Endothelial cell of umbilical vein (primary cell): ENCODE data around the gene EVC. TPM values are rescaled to one million over a fixed set of nuclear protein-coding genes. Genes with fewer than 3 reads are reported as not detected.

Source experiments
- BruUV-seq: library from RNA; stranded (reverse); fragments of 400-500 nt; replicated peaks from 2 replicates; lab custom pipeline; 2021; lab: Mats Ljungman, UMichigan
- CTCF ChIA-PET: fragments of 300-600, 350-600 bp; sonication (Branson Sonifier 250); formaldehyde crosslinking; loops from one replicate; lab custom pipeline; 2021; ENCODE audit warnings: antibody characterized with exemption, inconsistent platforms; lab: Charles Lee
- POLR2A ChIA-PET: fragments of 300-600, 350-600 bp; sonication (Branson Sonifier 250); formaldehyde crosslinking; loops from one replicate; lab custom pipeline; 2021; ENCODE audit warnings: antibody characterized with exemption, inconsistent platforms; lab: Charles Lee
- DNase-seq: peaks from one replicate; pipeline ENCODE4 v3.0.0-alpha.2; 2011; ENCODE audit warnings: low read depth, low spot score
- FAIRE-seq: peaks from 2 replicates; lab custom pipeline; 2011; peaks lifted over from hg19 to GRCh38; lab: Jason Lieb, UNC
- H2AFZ ChIP-seq: 2 replicates; pipeline ENCODE4 v1.6.0; 2012; ENCODE audit warnings: low read depth, low read length, control low read depth, inconsistent platforms
- H3K27ac ChIP-seq: 2 replicates; pipeline ENCODE4 v1.5.1; 2011; ENCODE audit warnings: low read depth, mild to moderate bottlenecking, control low read depth, low read length, moderate library complexity; ENCODE audit not compliant: insufficient read depth
- H3K27me3 ChIP-seq, 2 experiments: 2 replicates each; pipeline versions ENCODE4 v1.6.0 to v1.6.1; 2011; ENCODE audit warnings: low read length in 2 of 2, mixed read lengths in 1 of 2; ENCODE audit not compliant: control insufficient read depth in 2 of 2, insufficient read depth in 2 of 2
- H3K36me3 ChIP-seq, 2 experiments: 2 replicates in 1 of 2; 3 replicates in 1 of 2; pipeline ENCODE4 v1.5.1; 2011; ENCODE audit warnings: low read length in 2 of 2, mild to moderate bottlenecking in 1 of 2, moderate library complexity in 1 of 2; ENCODE audit not compliant: control insufficient read depth in 2 of 2, insufficient read depth in 2 of 2; ENCODE audit errors: extremely low read depth in 1 of 2
- H3K4me1 ChIP-seq: 3 replicates; pipeline ENCODE4 v1.5.1; 2011; ENCODE audit warnings: mild to moderate bottlenecking, low read length; ENCODE audit not compliant: control insufficient read depth, insufficient read depth; ENCODE audit errors: extremely low read depth
- H3K4me2 ChIP-seq: 2 replicates; pipeline ENCODE4 v1.6.1; 2011; ENCODE audit warnings: low read length, control low read depth, mixed read lengths; ENCODE audit not compliant: insufficient read depth
- H3K4me3 ChIP-seq, 3 experiments: fragments of 200-600 bp in 1 of 3; sonication (generic), shearing (Covaris generic) in 1 of 3; replicated peaks in 1 of 3; 2 replicates each; pipeline ENCODE4 v1.5.1; 2011 to 2016; ENCODE audit warnings: control low read depth in 3 of 3, low read length in 3 of 3, mild to moderate bottlenecking in 2 of 3, inconsistent platforms in 1 of 3, low read depth in 1 of 3, moderate library complexity in 1 of 3; ENCODE audit not compliant: insufficient read depth in 1 of 3
- H3K79me2 ChIP-seq: 2 replicates; pipeline ENCODE4 v1.6.0; 2012; ENCODE audit warnings: low read length, inconsistent platforms; ENCODE audit not compliant: control insufficient read depth, insufficient read depth
- H3K9ac ChIP-seq: replicated peaks from 2 replicates; pipeline ENCODE3; 2011; ENCODE audit warnings: low read length, control low read depth; ENCODE audit not compliant: insufficient read depth; ENCODE audit errors: extremely low read depth
- H3K9me1 ChIP-seq: replicated peaks from 3 replicates; pipeline ENCODE4 v1.6.0; 2011; ENCODE audit warnings: mild to moderate bottlenecking, low read length; ENCODE audit not compliant: control insufficient read depth, insufficient read depth; ENCODE audit errors: extremely low read depth
- H3K9me3 ChIP-seq: replicated peaks from 2 replicates; pipeline ENCODE4 v1.5.1; 2012; ENCODE audit warnings: low read length, inconsistent platforms; ENCODE audit not compliant: control insufficient read depth, insufficient read depth
- H4K20me1 ChIP-seq: replicated peaks from 2 replicates; pipeline ENCODE3; 2011; ENCODE audit warnings: mild to moderate bottlenecking, low read length; ENCODE audit not compliant: control insufficient read depth, insufficient read depth; ENCODE audit errors: extremely low read depth
- EZH2 ChIP-seq: IDR thresholded peaks from 2 replicates; pipeline ENCODE4 v1.6.1; 2012; ENCODE audit warnings: borderline replicate concordance, low read depth, mild to moderate bottlenecking, moderate library complexity, low read length, inconsistent platforms; ENCODE audit not compliant: severe bottlenecking
- FOS ChIP-seq: IDR thresholded peaks from 2 replicates; pipeline ENCODE4 v1.6.1; 2011; ENCODE audit warnings: mild to moderate bottlenecking, low read length, moderate library complexity, borderline replicate concordance; ENCODE audit not compliant: insufficient read depth
- GATA2 ChIP-seq: IDR thresholded peaks from 2 replicates; pipeline ENCODE4 v1.7.0; 2011; ENCODE audit warnings: low read depth, mild to moderate bottlenecking, moderate library complexity, mixed read lengths, low read length; ENCODE audit not compliant: insufficient read length, insufficient read depth
- JUN ChIP-seq: IDR thresholded peaks from 2 replicates; pipeline ENCODE4 v1.6.1; 2011; ENCODE audit warnings: borderline replicate concordance, low read depth; ENCODE audit not compliant: insufficient read length, insufficient read depth
- MYC ChIP-seq: IDR thresholded peaks from one replicate; pipeline ENCODE4 v1.6.1; 2011; ENCODE audit warnings: mild to moderate bottlenecking, low read depth, low read length
- POLR2A ChIP-seq: IDR thresholded peaks from 2 replicates; pipeline ENCODE4 v1.6.1; 2012; ENCODE audit warnings: low read depth, mild to moderate bottlenecking, control low read depth, low read length
- dilution Hi-C: fragments of 300-500 bp; cut with MboI; formaldehyde crosslinking; loops from one replicate; pipeline ENCODE4 v1.15.0; 2019; ENCODE audit warnings: low sequenced_read_pairs; ENCODE audit not compliant: extremely low pct_ligation_motif_present
- intact Hi-C: fragments of 100-400 bp; cut with micrococcal nuclease; formaldehyde crosslinking; loops from one replicate; pipeline ENCODE4 v1.10.0; 2022
- polyA plus RNA-seq, 4 experiments: library from polyadenylated mRNA; depleted of rRNA in 3 of 4; stranded (reverse) in 3 of 4; unstranded in 1 of 4; fragments of >200 nt; gene quantifications; 2 replicates each; pipeline versions ENCODE4 v1.2.1 to v1.2.3, GENCODE V29; 2011 to 2012; ENCODE audit warnings: missing spikeins in 1 of 4
- total RNA-seq: library from RNA; stranded (reverse); gene quantifications from 2 replicates; pipeline ENCODE4 v1.2.3, GENCODE V29; 2021

Gene EVC
- total and polyA plus RNA-seq, 2 donors (not counting 3 experiments of a cell fraction or from before 2014, with no cell fraction given): 6.3 to 31.6 TPM

- no peak for TF ChIP-seq JUN
- no peak for TF ChIP-seq EZH2
- no peak for TF ChIP-seq MYC
- TF ChIP-seq FOS: peak; percentile 11
- TF ChIP-seq GATA2: peak; percentile 63
- no peak for TF ChIP-seq POLR2A
- dilution Hi-C loops: no loop called here
- Histone ChIP-seq H3K9me1 (no peaks in the 10 kb centered on the region), H3K4me3 (no peak overlapping the region), H3K27me3 (no peaks in the 10 kb centered on the region), H3K36me3 (peaks cover 1 to 3% of the 10 kb centered on the region in 2 experiments), H3K4me1 (peaks cover 66% of the 10 kb centered on the region), H3K9ac (no peak overlapping the region), H2AFZ (no peak overlapping the region), H3K79me2 (no peaks in the 10 kb centered on the region), H3K27ac (peak overlapping the region; percentile 16), H3K4me2 (no peak overlapping the region), H3K9me3 (no peaks in the 10 kb centered on the region), H4K20me1 (no peaks in the 10 kb centered on the region)
- intact Hi-C loops: no loop called here
- DNase-seq (peak; percentile 30), FAIRE-seq (peak; percentile 79)
- BruUV-seq: no TSS peak
- ChIA-PET POLR2A (no interaction called here), CTCF (interaction anchor here (0.9 kb wide), 1 partner anchor 13 kb away, joined by 3 read pairs; no protein-coding TSS in a partner anchor)
These were observed 39.3 kb downstream of the EVC start for GRCh38 chr4:5750052-5750945.
